ENCODE measurements around the gene TCF23.
"Not testable (repeated sequence)": the region's sequence is repeated elsewhere in the genome, so short reads cannot be mapped to it uniquely, and the experiment has no call there.

Gene TCF23
- 0 to 2.1 (median 0) reads per million in 17 experiments for total RNA-seq

GRCh38 chr2:27148801-27149439 lies at the start of gene TCF23:
Gene TCF23, plus strand, starts transcription at chr2:27149004. Its CDS starts 130 bp downstream, at chr2:27149134.
- no peak for DNase-seq

DNA sequence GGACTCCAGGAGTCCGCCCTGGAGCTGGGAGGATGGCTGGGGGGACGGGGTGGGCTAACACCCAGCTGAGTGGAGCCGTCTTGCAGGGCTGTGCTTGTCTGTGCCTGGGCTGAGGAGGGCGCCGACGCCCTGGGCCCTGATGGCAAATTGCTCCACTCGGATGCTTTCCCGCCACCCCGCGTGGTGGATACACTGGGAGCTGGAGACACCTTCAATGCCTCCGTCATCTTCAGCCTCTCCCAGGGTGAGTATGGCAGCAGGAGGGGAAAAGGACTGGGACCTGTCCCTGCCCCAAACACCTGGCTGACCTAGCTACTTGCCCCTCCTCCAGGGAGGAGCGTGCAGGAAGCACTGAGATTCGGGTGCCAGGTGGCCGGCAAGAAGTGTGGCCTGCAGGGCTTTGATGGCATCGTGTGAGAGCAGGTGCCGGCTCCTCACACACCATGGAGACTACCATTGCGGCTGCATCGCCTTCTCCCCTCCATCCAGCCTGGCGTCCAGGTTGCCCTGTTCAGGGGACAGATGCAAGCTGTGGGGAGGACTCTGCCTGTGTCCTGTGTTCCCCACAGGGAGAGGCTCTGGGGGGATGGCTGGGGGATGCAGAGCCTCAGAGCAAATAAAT lies 49.4 kb upstream of the TCF23 start:
- DNase-seq: no peak

GRCh38 chr2:27100036-27100435 lies 48.8 kb upstream of the TCF23 start:
- DNase-seq: no peak

DNA sequence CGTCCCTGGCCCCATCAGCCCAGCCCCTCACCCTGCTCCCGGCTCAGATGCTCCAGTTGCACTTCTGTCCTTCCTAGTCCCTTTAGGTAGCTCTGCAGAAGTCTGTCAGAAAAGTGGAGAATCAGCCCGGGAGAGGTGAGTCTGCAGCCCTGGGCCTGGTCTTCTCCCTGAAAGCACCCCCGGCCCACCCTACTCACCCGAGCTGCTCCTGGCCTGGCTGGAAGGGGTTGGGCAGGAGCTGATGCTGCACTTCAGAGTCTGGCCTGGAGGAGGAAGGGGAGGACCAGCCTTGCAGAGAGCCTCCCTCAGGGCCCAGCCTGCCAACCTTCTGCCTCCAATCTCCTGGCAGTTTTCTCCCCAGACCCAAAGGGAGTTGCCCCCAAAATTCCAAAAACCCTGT lies 46.5 kb upstream of the TCF23 start:
- no peak for DNase-seq

DNA sequence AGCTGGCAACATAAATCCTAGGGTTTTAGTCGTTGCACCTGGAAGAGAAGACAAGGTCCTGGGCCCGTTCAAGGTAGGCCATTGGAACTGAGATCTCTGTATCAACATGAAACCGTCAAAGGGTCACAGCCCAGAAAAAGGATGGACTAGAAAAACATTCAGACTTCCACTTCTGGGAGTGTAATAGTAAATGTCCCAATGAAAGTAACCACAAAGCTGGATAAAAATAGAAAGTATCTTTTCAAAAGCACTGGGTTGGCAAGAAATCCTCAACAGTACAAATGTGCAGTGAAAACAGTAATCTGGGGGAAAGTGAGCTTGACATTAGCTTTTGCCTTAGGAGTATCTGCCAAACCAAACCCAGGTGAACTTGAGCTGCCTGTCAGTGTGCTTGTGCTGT lies 42.8 kb upstream of the TCF23 start:
- DNase-seq: peak in 1 of 4 experiments; percentile 13

- DNase-seq: no peak
Measured at GRCh38 chr2:27108221-27108620, 40.6 kb upstream of the TCF23 start.

DNA sequence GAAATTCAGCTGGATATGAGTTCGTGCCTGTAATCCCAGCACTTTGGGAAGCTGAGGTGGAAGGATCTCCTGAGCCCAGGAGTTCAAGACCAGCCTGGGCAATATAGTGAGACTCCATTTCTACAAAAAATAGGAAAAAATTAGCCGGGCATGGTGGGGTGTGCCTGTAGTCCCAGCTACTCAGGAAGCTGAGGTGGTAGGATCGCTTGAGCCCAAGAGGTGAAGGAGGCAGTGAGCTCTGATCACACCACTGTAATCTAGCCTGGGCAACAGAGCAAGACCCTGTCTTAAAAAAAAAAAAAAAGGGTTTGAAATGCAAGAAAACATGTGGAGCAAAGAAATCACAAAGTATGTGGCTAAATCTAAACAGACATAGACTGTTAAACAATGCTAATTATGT lies 39.7 kb upstream of the TCF23 start:
- no peak for DNase-seq

DNA sequence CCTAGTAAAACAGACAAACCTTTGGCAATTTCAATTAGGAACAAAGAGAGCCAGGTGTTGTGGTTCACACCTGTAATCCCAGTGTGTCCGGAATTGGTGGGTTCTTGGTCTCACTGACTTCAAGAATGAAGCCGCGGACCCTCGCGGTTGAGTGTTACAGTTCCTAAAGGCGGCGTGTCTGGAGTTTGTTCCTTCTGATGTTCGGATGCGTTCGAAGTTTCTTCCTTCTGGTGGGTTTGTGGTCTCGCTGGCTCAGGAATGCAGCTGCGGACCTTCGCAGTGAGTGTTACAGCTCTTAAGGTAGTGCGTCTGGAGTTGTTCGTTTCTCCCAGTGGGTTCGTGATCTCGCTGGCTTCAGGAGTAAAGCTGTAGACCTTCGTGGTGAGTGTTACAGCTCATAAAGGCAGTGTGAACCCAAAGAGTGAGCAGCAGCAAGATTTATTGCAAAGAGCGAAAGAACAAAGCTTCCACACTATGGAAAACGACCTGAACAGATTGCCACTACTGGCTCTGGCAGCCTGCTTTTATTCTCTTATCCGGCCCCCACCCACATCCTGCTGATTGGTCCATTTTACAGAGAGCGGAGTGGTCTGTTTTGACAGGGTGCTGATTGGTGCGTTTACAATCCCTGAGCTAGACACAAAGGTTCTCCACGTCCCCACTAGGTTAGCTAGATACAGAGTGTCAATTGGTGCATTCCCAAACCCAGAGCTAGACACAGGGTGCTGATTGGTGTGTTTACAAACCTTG lies 38.0 kb upstream of the TCF23 start:
- DNase-seq: not testable (repeated sequence)

DNA sequence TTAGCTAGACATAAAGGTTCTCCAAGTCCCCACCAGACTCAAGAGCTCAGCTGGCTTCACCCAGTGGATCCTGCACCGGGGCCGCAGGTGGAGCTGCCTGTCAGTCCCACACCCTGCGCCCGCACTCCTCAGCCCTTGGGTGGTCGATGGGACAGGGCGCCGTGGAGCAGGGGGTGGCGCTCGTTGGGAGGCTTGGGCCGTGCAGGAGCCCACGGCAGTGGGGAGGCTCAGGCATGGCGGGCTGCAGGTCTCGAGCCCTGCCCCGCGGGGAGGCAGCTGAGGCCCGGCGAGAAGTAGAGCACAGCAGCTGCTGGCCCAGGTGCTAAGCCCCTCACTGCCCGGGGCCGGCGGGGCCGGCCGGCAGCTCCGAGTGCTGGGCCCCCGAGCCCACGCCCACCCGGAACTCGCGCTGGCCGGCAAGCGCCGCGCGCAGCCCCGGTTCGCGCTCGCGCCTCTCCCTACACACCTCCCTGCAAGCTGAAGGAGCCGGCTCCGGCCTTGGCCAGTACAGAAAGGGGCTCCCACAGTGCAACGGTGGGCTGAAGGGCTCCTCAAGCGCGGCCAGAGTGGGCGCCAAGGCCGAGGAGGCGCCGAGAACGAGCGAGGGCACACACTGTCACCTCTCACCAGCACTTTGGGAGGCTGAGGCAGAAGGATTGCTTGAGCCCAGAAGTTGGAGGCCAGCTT lies 37.3 kb upstream of the TCF23 start:
- not testable (repeated sequence) for DNase-seq

DNA sequence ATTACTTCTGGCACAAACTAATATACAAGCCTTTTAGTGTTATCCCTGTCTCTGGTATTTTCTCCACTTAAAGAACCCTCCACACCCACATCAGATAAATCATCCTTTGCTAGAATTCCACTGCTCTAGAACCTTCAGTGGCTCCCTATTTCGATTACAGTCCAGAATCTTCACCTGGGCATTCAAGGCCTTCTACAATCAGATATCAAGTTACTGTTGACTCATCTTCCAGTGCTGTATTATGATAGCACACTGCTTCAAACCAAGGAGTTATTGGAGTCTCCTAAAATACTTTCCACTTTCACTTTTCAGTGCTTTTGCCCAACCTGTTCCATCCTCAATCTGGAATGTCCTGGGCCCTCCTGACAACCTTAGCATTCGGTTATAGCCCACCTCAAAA lies 33.3 kb upstream of the TCF23 start:
- no peak for DNase-seq

- DNase-seq: no peak
Measured at GRCh38 chr2:27117995-27118524, 30.7 kb upstream of the TCF23 start.

DNA sequence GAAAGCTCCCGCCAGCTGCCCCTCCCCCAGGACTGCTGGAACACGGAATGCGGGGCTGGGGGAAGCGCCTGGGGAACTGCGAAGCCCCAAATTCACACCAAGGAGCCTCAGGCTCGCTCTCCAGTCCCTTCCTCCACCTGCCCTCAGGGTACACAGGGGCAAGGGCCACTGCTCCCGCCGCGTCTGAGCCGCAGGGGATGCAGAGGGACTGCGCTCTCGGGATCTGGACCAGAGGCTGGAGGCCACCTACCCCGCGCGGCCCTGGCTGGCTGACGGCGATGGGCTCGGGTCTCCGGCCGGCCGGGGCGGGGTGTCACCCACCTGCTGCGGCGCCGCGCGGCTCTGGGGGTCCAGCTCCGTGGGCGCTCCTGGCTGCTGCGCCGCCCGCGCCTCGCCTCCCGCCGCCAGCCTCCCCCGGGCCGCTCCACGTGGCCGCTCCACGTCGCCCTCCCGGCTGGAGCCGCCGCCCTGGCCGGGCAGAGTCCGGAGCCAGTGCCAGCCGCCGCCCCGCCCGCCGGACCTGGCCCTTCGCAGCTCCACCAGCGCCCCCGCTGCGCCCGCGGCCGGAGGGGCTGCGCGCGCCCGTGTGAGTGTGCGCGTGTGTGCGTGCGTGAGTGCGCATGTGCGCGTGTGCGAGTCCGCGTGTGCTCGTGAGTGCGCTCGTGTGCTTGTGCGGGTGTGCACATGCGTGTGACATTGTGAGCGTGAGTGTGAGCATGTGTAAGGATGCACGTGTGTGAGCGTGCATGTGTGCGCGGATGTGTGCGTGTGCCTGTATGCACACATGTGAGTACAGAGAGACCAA lies 30.1 kb upstream of the TCF23 start, which contains the start of gene CGREF1:
CGREF1 (minus strand) TSS at position 604 of the 805 bp plus-strand sequence. CDS start 14,762 bp downstream, outside the sequence.
- peak in 2 of 4 experiments; percentile 22 to 41 for DNase-seq

- DNase-seq: not testable (repeated sequence)
Measured at GRCh38 chr2:27119330-27119670, 29.5 kb upstream of the TCF23 start.

GRCh38 chr2:27121906-27122305 lies 26.9 kb upstream of the TCF23 start:
- DNase-seq: peak in 3 of 4 experiments; percentile 29 to 50 (median 49)

GRCh38 chr2:27122791-27123190 lies 26.0 kb upstream of the TCF23 start:
- DNase-seq: no peak

- DNase-seq: peak; percentile 43 to 84 (median 69)
Measured at GRCh38 chr2:27123302-27124150, 25.3 kb upstream of the TCF23 start, which contains the start of gene ABHD1. Gene ABHD1, plus strand, starts transcription at chr2:27123815. Its CDS starts 134 bp downstream, at chr2:27123949.

- DNase-seq: no peak
Measured at GRCh38 chr2:27125104-27125503, 23.7 kb upstream of the TCF23 start.

- DNase-seq: no peak
Measured at GRCh38 chr2:27126252-27126710, 22.5 kb upstream of the TCF23 start.

- DNase-seq: no peak
Measured at GRCh38 chr2:27127883-27128667, 20.7 kb upstream of the TCF23 start.
